NCI-H1694 treated with DMSO at 0.1 percent for 48 hours (cell line): Measurements from ENCODE around the gene WDR53.
"Not testable (repeated sequence)": the region's sequence is repeated elsewhere in the genome, so short reads cannot be mapped to it uniquely, and the experiment has no call there.

Experiments used
- DNase-seq: peaks from one replicate; lab custom pipeline; 2025; lab: John Stamatoyannopoulos, UW

The WDR53 gene

GRCh38 chr3:196568246-196569002 is at the start of gene WDR53, which contains the start of gene FBXO45:
WDR53 (minus strand) TSS chr3:196568554; CDS start chr3:196561475, 7,079 bp downstream.
FBXO45 (plus strand) TSS chr3:196568660; CDS start chr3:196568985, 325 bp downstream.
- DNase-seq, result peak; percentile 92

GRCh38 chr3:196617256-196617655 is 48.9 kb upstream of the WDR53 start:
- no peak for DNase-seq

- DNase-seq, result not testable (repeated sequence)
Observed at GRCh38 chr3:196615234-196615633, 46.9 kb upstream of the WDR53 start.

GRCh38 chr3:196611761-196612483 is 43.6 kb upstream of the WDR53 start:
- DNase-seq, result no peak

GRCh38 chr3:196609805-196610515 is 41.6 kb upstream of the WDR53 start:
- no peak for DNase-seq

GRCh38 chr3:196609343-196609775 is 41.0 kb upstream of the WDR53 start:
- peak; percentile 61 for DNase-seq

GRCh38 chr3:196608693-196609092 is 40.3 kb upstream of the WDR53 start:
- no peak for DNase-seq

- no peak for DNase-seq
Observed at GRCh38 chr3:196604548-196604947, 36.2 kb upstream of the WDR53 start.

- DNase-seq, result no peak
Observed at GRCh38 chr3:196603683-196604082, 35.3 kb upstream of the WDR53 start.

- DNase-seq, result no peak
Observed at GRCh38 chr3:196602673-196603072, 34.3 kb upstream of the WDR53 start.

GRCh38 chr3:196600359-196600758 is 32.0 kb upstream of the WDR53 start:
- DNase-seq, result no peak

GRCh38 chr3:196599734-196600128 is 31.4 kb upstream of the WDR53 start:
- DNase-seq, result no peak

- not testable (repeated sequence) for DNase-seq
Observed at GRCh38 chr3:196597971-196598733, 29.8 kb upstream of the WDR53 start.

- no peak for DNase-seq
Observed at GRCh38 chr3:196596355-196596754, 28.0 kb upstream of the WDR53 start.

GRCh38 chr3:196590279-196590678 is 21.9 kb upstream of the WDR53 start:
- no peak for DNase-seq

GRCh38 chr3:196585044-196585757 is 16.8 kb upstream of the WDR53 start:
- no peak for DNase-seq

- DNase-seq, result no peak
Observed at GRCh38 chr3:196572389-196572788, 4.0 kb upstream of the WDR53 start.

GRCh38 chr3:196570332-196570731 is 2.0 kb upstream of the WDR53 start:
- DNase-seq, result not testable (repeated sequence)

GRCh38 chr3:196569003-196569516 is 706 bp upstream of the WDR53 start:
- DNase-seq, result no peak

- DNase-seq, result no peak
Observed at GRCh38 chr3:196563721-196564225, 4.6 kb downstream of the WDR53 start.

GRCh38 chr3:196559826-196560225 is 8.5 kb downstream of the WDR53 start:
- DNase-seq, result no peak
